ENCODE measurements around the gene DLGAP4.
"Not testable (repeated sequence)": the region's sequence is repeated elsewhere in the genome, so short reads cannot be mapped to it uniquely, and the experiment has no call there.

The DLGAP4 gene

DNA sequence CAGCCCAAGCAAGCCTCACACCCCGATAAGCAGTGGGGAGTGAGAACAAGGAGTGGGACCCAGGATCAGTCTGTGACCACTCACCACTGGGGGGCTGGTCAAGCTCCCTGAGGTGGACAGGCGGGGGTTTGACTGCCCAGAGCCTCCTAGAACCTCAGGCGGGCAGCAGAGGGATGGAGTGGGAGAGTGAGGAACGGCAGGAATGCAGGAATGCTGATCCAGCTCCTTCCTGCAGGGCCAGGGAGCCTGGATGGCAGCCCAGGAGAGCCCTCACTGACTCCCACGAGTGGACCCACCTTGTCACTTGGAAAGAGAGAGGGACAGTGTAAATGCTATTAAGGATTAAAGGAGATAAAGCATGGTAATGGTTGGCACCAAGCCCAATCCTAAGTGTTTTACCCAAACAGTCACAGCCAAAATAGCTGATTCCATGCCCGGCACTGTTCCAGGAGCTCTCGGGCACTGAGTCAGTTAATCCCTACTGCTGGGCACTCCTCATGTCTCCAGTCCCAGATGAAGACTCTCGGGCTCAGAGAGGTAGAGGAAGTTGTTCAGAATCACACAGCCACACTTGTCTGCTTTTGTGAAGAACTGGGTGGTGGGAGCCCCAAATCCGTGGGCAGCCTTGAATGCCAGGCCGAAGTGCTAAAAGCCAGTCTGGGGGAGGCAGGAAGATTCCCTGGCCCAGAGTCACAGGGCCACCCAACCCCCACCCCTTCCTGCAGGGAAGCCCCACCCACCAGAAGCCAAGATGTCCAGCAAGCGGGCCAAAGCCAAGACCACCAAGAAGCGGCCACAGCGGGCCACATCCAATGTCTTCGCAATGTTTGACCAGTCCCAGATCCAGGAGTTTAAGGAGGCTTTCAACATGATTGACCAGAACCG lies 238.2 kb downstream of the DLGAP4 start:
- no peak for DNase-seq

GRCh38 chr20:36546111-36546736 lies 240.1 kb downstream of the DLGAP4 start:
- no peak for DNase-seq

- DNase-seq = no peak
Observed at GRCh38 chr20:36547186-36548005, 241.3 kb downstream of the DLGAP4 start.

DNA sequence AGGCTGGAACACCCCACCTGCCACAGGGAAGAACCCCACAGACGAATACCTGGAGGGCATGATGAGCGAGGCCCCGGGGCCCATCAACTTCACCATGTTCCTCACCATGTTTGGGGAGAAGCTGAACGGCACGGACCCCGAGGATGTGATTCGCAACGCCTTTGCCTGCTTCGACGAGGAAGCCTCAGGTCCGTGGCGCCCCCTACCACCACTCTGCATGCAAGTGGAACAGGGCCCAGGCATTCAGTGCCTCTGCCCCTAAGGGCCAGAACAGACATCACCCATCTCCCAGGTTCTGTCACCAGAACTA lies 241.8 kb downstream of the DLGAP4 start:
- no peak for DNase-seq

GRCh38 chr20:36548704-36549627 lies 242.8 kb downstream of the DLGAP4 start:
- DNase-seq = no peak

- no peak for DNase-seq
Observed at GRCh38 chr20:36549628-36549941, 243.4 kb downstream of the DLGAP4 start.

DNA sequence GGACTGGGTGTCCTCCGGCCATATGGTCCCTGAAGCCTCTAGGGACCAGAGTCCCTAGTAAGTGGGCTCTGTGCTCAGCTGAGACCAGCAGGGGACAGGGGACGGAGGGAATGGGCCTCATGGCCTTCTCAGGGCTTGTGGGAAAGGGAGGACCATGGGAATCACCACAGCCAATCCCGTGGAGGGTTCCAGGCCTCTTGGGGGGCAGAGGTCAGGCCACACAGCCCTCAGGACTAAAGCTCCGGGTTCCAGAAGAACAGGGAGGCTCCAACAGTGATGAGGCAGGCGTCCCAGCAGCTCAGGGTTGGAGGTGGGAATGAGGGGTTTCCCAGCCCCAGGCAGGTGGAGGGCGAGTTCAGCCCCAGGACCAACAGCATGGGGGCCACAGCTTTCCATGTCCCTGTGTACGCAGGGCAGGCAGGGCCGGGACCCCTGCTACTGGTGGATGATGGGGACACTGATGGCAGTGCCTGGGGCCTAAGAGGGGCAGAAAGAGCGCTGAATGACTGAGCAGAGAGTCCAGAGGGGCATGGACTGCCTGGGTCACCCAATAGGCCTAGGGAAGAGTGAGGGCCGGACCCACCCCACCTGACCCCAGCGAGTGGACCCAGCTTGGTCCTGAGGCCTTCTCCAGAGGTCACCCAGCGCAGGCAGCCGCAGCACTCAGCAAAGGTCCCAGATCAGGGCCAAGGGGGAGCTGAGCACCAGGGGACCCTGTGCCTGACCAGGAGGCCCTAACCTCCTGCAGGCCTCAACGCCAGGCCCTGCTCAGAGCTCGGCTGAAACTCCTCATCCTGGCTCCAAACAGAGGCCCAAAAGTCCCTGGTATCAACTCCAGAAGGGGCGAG lies 244.0 kb downstream of the DLGAP4 start:
- no peak for DNase-seq

- no peak for DNase-seq
Observed at GRCh38 chr20:36550790-36551299, 244.7 kb downstream of the DLGAP4 start.

DNA sequence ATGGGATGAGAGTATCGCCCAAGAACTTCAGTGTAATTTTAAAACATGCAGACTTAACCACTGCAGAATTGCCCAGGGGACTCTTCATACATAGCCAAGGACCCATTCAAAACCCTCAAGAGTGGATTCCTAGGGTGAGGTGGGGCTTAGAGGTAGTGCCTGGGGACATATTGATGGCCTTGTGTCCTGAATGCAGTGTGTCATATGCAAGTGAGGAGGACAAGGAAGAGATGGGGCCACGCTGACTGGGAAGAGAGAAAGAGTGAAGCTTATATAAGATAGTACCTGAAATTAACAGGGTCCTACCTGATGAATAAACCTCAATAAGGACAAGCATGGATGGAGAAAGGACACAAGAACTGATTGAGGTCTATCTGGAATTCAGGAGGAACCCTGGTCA lies 249.1 kb downstream of the DLGAP4 start:
- no peak for DNase-seq

- no peak for DNase-seq
Observed at GRCh38 chr20:36562724-36563123, 256.6 kb downstream of the DLGAP4 start.

DNA sequence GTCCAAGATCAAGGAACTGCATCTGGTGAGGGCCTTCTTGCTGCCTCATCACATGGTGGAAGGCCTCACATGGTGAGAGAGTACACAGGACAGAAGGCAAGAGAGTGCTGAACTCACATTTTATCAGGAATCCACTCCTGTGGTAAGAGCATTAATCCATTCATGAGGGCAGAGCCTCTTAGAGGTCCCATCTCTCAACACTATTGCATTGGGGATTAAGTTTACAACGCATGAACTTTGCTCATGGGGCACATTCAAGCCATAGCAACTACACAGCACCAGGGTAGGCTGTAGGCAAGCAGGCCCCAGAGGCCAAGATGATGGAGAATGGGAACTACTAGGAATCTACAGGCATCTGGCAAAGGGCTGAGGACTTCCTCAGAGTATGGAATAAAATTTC lies 257.2 kb downstream of the DLGAP4 start:
- DNase-seq = no peak

GRCh38 chr20:36564078-36564725 lies 258.1 kb downstream of the DLGAP4 start:
- DNase-seq = not testable (repeated sequence)

DNA sequence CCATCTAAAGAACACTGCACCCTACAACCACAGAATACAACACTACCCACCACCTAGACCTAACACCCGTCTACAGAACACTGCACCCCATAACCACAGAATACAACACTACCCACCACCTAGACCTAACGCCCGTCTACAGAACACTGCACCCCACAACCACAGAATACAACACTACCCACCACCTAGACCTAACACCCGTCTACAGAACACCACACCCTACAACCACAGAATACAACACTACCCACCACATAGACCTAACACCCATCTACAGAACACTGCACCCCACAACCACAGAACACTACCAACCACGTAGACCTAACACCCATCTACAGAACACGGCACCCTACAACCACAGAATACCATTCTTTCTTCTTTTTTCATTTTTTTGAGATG lies 258.6 kb downstream of the DLGAP4 start:
- not testable (repeated sequence) for DNase-seq

GRCh38 chr20:36565520-36565919 lies 259.4 kb downstream of the DLGAP4 start:
- no peak for DNase-seq

GRCh38 chr20:36569847-36570429 lies 263.8 kb downstream of the DLGAP4 start:
- DNase-seq = no peak

GRCh38 chr20:36571564-36572504 lies 265.7 kb downstream of the DLGAP4 start:
- no peak for DNase-seq

DNA sequence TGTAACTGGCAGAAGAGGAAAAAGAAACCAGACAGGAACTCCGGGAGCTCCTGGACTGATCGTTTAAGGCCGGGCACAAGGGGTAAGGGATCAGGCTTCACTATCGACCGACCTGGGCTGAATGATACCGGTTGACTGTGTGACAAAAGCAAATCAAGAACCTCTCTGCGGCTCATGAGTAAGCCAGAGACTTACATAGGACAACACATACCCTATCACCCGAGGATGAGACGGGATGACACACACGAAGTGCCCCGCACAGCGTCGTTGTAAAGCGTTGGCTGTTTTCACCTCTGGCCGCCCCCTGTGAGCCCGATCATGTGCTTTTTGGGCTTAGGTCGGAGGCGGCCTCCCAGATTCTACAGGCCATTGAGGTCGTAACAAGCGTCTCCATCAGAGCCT lies 266.6 kb downstream of the DLGAP4 start:
- no peak for DNase-seq

- DNase-seq = peak in 2 of 3 experiments; percentile 53 to 55
Observed at GRCh38 chr20:36573103-36573797, 267.1 kb downstream of the DLGAP4 start, which contains the start of gene TGIF2. Gene TGIF2, plus strand, starts transcription at chr20:36573597. Its CDS starts 5,178 bp downstream, at chr20:36578775.
